ENCODE results near the gene SEMA3E.

The SEMA3E gene

GRCh38 chr7:83528925-83529423 lies 120.0 kb downstream of the SEMA3E start:
- Histone ChIP-seq H3K36me3 (ENCODE audit: control insufficient read depth in 2 of 2, insufficient read depth in 1 of 2, low read length in 2 of 2) (no peaks in the 10 kb centered on the region), H3K4me1 (ENCODE audit: control insufficient read depth, insufficient read depth, low read length) (no peaks in the 10 kb centered on the region), H3K4me3 (ENCODE audit: low read depth, low read length) (no peak overlapping the region), H3K27ac (ENCODE audit: extremely low read depth, low read depth, low read length) (no peak overlapping the region), H3K9me3 (ENCODE audit: control insufficient read depth, insufficient read depth, low read depth, low read length) (no peaks in the 10 kb centered on the region)
- no peak for TF ChIP-seq ZNF670 (tag by site-specific recombination; IDR thresholded peaks at IDR 0.05; ENCODE audit: low read depth)
- TF ChIP-seq, protein P1, sequence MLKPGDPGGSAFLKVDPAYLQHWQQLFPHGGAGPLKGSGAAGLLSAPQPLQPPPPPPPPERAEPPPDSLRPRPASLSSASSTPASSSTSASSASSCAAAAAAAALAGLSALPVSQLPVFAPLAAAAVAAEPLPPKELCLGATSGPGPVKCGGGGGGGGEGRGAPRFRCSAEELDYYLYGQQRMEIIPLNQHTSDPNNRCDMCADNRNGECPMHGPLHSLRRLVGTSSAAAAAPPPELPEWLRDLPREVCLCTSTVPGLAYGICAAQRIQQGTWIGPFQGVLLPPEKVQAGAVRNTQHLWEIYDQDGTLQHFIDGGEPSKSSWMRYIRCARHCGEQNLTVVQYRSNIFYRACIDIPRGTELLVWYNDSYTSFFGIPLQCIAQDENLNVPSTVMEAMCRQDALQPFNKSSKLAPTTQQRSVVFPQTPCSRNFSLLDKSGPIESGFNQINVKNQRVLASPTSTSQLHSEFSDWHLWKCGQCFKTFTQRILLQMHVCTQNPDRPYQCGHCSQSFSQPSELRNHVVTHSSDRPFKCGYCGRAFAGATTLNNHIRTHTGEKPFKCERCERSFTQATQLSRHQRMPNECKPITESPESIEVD (tag by site-specific recombination; IDR thresholded peaks at IDR 0.05) = no peak
- TF ChIP-seq SP7 (tag by site-specific recombination; IDR thresholded peaks at IDR 0.05) = peak; percentile 64
- TF ChIP-seq ZNF621 (tag by site-specific recombination; IDR thresholded peaks at IDR 0.05) = no peak
- no peak for TF ChIP-seq SCRT2 (tag by site-specific recombination; IDR thresholded peaks at IDR 0.05)
- ChIA-PET CTCF (no interaction called here), POLR2A (no interaction called here)

GRCh38 chr7:83524277-83525075 lies 124.5 kb downstream of the SEMA3E start:
- no peaks in the 10 kb centered on the region for H3K9me3 ChIP-seq (ENCODE audit: control insufficient read depth, insufficient read depth, low read depth, low read length)
- no peak overlapping the region for H3K27ac ChIP-seq (ENCODE audit: extremely low read depth, low read depth, low read length)
- no peaks in the 10 kb centered on the region for H3K36me3 ChIP-seq (ENCODE audit: control insufficient read depth in 2 of 2, insufficient read depth in 1 of 2, low read length in 2 of 2)
- CTCF ChIA-PET = interaction anchor here (0.8 kb wide), 1 partner anchor 1360 kb away, joined by 3 read pairs; no protein-coding TSS in a partner anchor
- H3K4me3 ChIP-seq (ENCODE audit: low read depth, low read length) = no peak overlapping the region
- POLR2A ChIA-PET = no interaction called here
- 0 out of 2 replicates have a peak, but pooled peaks cover 2% of the 10 kb centered on the region for H3K4me1 ChIP-seq (ENCODE audit: control insufficient read depth, insufficient read depth, low read length)
- TF ChIP-seq ZNF585B (tag by site-specific recombination; IDR thresholded peaks at IDR 0.05) (no peak), ZSCAN30 (tag by site-specific recombination; IDR thresholded peaks at IDR 0.05) (no peak), ZNF223 (tag by site-specific recombination; IDR thresholded peaks at IDR 0.05) (no peak), ZNF274 (IDR thresholded peaks at IDR 0.05; ENCODE audit: low read length) (no peak), ZNF274 (tag by site-specific recombination; IDR thresholded peaks at IDR 0.05; ENCODE audit: borderline replicate concordance) (no peak), ZNF610 (tag by site-specific recombination; IDR thresholded peaks at IDR 0.05; ENCODE audit: borderline replicate concordance) (no peak), ZNF350 (tag by site-specific recombination; IDR thresholded peaks at IDR 0.05) (no peak), ZBTB20 (tag by site-specific recombination; IDR thresholded peaks at IDR 0.05) (no peak)
- TF ChIP-seq, protein P2, sequence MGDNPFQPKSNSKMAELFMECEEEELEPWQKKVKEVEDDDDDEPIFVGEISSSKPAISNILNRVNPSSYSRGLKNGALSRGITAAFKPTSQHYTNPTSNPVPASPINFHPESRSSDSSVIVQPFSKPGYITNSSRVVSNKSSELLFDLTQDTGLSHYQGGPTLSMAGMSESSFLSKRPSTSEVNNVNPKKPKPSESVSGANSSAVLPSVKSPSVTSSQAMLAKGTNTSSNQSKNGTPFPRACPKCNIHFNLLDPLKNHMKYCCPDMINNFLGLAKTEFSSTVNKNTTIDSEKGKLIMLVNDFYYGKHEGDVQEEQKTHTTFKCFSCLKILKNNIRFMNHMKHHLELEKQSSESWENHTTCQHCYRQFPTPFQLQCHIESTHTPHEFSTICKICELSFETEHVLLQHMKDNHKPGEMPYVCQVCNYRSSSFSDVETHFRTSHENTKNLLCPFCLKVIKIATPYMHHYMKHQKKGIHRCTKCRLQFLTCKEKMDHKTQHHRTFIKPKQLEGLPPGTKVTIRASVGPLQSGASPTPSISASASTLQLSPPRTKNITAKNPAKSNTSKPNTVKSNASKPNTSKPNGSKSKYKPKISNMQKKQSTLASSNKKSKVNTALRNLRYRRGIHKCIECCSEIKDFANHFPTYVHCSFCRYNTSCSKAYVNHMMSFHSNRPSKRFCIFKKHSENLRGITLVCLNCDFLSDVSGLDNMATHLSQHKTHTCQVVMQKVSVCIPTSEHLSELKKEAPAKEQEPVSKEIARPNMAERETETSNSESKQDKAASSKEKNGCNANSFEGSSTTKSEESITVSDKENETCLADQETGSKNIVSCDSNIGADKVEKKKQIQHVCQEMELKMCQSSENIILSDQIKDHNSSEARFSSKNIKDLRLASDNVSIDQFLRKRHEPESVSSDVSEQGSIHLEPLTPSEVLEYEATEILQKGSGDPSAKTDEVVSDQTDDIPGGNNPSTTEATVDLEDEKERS (tag by site-specific recombination; IDR thresholded peaks at IDR 0.05) = no peak
- TF ChIP-seq, protein P3, sequence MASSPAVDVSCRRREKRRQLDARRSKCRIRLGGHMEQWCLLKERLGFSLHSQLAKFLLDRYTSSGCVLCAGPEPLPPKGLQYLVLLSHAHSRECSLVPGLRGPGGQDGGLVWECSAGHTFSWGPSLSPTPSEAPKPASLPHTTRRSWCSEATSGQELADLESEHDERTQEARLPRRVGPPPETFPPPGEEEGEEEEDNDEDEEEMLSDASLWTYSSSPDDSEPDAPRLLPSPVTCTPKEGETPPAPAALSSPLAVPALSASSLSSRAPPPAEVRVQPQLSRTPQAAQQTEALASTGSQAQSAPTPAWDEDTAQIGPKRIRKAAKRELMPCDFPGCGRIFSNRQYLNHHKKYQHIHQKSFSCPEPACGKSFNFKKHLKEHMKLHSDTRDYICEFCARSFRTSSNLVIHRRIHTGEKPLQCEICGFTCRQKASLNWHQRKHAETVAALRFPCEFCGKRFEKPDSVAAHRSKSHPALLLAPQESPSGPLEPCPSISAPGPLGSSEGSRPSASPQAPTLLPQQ (tag by site-specific recombination; IDR thresholded peaks at IDR 0.05) = no peak
- TF ChIP-seq, protein P4, sequence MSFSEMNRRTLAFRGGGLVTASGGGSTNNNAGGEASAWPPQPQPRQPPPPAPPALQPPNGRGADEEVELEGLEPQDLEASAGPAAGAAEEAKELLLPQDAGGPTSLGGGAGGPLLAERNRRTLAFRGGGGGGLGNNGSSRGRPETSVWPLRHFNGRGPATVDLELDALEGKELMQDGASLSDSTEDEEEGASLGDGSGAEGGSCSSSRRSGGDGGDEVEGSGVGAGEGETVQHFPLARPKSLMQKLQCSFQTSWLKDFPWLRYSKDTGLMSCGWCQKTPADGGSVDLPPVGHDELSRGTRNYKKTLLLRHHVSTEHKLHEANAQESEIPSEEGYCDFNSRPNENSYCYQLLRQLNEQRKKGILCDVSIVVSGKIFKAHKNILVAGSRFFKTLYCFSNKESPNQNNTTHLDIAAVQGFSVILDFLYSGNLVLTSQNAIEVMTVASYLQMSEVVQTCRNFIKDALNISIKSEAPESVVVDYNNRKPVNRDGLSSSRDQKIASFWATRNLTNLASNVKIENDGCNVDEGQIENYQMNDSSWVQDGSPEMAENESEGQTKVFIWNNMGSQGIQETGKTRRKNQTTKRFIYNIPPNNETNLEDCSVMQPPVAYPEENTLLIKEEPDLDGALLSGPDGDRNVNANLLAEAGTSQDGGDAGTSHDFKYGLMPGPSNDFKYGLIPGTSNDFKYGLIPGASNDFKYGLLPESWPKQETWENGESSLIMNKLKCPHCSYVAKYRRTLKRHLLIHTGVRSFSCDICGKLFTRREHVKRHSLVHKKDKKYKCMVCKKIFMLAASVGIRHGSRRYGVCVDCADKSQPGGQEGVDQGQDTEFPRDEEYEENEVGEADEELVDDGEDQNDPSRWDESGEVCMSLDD (tag by site-specific recombination; IDR thresholded peaks at IDR 0.05) = no peak
- TF ChIP-seq, protein P5, sequence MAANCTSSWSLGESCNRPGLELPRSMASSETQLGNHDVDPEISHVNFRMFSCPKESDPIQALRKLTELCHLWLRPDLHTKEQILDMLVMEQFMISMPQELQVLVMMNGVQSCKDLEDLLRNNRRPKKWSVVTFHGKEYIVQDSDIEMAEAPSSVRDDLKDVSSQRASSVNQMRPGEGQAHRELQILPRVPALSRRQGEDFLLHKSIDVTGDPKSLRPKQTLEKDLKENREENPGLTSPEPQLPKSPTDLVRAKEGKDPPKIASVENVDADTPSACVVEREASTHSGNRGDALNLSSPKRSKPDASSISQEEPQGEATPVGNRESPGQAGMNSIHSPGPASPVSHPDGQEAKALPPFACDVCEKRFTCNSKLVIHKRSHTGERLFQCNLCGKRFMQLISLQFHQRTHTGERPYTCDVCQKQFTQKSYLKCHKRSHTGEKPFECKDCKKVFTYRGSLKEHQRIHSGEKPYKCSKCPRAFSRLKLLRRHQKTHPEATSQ (tag by site-specific recombination; IDR thresholded peaks at IDR 0.05) = no peak
